ENCODE data around the gene CAMSAP2. TPM values are rescaled to one million over a fixed set of nuclear protein-coding genes. Genes with fewer than 3 reads are reported as not detected.

CAMSAP2 gene
- total and polyA plus RNA-seq, 8 donors = 32.2 to 55.0 (median 48.8) TPM

DNA sequence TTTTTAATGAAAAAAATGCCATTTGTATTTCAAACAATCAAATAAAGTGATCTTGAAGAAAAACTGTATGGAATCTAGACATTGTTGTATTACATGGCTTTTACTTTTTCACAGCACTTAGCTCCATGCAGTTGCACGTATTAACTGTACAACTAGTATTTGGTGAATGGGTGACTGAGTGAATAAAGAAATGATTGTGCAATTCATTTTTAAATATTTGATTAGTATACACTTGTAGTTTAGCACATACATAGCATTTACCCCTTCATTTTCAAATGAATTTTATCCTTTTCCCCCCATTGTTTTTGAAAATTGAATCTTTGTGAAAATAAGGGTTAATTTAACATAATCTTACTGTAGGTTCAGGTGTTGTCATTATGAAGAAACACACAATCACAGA is 79.6 kb downstream of the CAMSAP2 start:
- Histone ChIP-seq H3K27me3 (no peaks in the 10 kb centered on the region), H3K36me3 (peaks cover 0 to 8% of the 10 kb centered on the region in 2 donors), H3K4me1 (peaks cover 0 to 5% of the 10 kb centered on the region in 2 donors), H3K27ac (no peak overlapping the region), H3K4me3 (no peak overlapping the region), H3K9me3 (no peaks in the 10 kb centered on the region)
- DNase-seq (no peak), ATAC-seq (peak; percentile 33)
- intact Hi-C loops (cut with DNase I) = no loop called here
- TF ChIP-seq, protein P1, sequence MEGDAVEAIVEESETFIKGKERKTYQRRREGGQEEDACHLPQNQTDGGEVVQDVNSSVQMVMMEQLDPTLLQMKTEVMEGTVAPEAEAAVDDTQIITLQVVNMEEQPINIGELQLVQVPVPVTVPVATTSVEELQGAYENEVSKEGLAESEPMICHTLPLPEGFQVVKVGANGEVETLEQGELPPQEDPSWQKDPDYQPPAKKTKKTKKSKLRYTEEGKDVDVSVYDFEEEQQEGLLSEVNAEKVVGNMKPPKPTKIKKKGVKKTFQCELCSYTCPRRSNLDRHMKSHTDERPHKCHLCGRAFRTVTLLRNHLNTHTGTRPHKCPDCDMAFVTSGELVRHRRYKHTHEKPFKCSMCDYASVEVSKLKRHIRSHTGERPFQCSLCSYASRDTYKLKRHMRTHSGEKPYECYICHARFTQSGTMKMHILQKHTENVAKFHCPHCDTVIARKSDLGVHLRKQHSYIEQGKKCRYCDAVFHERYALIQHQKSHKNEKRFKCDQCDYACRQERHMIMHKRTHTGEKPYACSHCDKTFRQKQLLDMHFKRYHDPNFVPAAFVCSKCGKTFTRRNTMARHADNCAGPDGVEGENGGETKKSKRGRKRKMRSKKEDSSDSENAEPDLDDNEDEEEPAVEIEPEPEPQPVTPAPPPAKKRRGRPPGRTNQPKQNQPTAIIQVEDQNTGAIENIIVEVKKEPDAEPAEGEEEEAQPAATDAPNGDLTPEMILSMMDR (IDR thresholded peaks at IDR 0.05) = no peak

DNA sequence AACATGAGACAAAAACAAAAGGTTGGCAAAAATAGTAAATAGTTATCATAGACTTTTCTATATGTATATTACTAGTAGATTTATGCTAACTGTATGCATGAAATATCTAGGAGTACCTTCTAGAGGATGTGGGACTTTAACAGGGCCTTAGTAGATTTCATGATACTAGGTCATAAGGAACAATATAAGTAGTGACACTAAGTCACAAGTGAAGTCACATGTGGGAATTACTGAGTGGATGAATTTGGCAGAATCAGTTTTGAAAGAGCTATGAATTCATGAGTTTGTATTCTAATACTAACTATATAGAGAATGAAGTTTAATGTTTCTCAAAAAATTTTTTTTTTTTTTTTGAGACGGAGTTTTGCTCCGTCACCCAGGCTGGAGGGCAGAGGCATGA is 81.0 kb downstream of the CAMSAP2 start:
- no peaks in the 10 kb centered on the region for H3K9me3 ChIP-seq
- peaks cover 0 to 8% of the 10 kb centered on the region in 2 donors for H3K36me3 ChIP-seq
- peaks cover 0 to 5% of the 10 kb centered on the region in 2 donors for H3K4me1 ChIP-seq
- TF ChIP-seq, protein P1 (IDR thresholded peaks at IDR 0.05) = no peak
- intact Hi-C loops (cut with DNase I) = no loop called here
- no peak overlapping the region for H3K27ac ChIP-seq
- H3K4me3 ChIP-seq = no peak overlapping the region
- H3K27me3 ChIP-seq = no peaks in the 10 kb centered on the region
- ATAC-seq (no peak), DNase-seq (no peak)

DNA sequence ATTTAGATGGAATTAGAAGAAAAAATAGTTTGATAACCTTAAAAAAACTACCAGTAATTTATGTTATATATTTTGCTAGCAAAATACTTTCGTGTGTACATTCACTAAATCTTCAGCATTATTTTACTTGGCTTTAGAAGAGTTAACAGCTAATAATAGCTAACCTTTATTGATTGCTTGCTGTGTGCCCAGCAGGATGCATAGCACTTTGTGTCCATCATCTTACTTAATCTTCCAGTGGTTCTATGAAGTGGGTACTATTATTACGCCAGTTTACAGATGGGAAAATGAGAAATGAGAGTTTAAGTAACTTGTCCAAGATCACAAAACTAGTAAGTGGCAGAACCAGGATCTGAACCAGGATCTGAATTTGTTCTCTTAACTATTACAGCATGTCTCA is 92.4 kb downstream of the CAMSAP2 start:
- Histone ChIP-seq H3K36me3 (no peaks in the 10 kb centered on the region), H3K9me3 (no peaks in the 10 kb centered on the region), H3K4me3 (no peak overlapping the region), H3K27me3 (no peaks in the 10 kb centered on the region), H3K4me1 (no peaks in the 10 kb centered on the region), H3K27ac (no peak overlapping the region)
- TF ChIP-seq, protein P1 (IDR thresholded peaks at IDR 0.05) = no peak
- no peak for ATAC-seq
- intact Hi-C loops (cut with DNase I) = no loop called here
- DNase-seq = no peak

DNA sequence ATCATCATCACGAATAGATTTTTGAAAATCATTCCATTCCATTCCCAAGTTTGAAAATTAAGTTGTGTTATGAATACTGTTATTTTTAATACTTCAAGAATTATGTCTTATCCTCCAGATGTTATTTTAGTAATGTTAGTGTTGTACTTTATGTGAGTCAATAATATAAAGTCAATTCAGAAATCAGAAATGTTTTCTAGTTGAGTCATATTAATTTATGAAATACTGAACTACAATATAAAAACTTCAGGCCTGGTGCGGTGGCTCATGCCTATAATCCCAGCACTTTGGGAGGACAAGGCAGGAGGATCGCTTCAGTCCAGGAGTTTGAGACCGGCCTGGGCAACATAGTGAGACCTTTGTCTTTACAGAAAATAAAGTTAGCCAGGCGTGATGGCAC is 95.7 kb downstream of the CAMSAP2 start:
- no peaks in the 10 kb centered on the region for H3K36me3 ChIP-seq
- ATAC-seq = no peak
- no peaks in the 10 kb centered on the region for H3K27me3 ChIP-seq
- intact Hi-C loops (cut with DNase I) = no loop called here
- no peaks in the 10 kb centered on the region for H3K9me3 ChIP-seq
- no peak overlapping the region for H3K4me3 ChIP-seq
- H3K27ac ChIP-seq = no peak overlapping the region
- no peaks in the 10 kb centered on the region for H3K4me1 ChIP-seq
- no peak for DNase-seq
- TF ChIP-seq, protein P1 (IDR thresholded peaks at IDR 0.05) = no peak

DNA sequence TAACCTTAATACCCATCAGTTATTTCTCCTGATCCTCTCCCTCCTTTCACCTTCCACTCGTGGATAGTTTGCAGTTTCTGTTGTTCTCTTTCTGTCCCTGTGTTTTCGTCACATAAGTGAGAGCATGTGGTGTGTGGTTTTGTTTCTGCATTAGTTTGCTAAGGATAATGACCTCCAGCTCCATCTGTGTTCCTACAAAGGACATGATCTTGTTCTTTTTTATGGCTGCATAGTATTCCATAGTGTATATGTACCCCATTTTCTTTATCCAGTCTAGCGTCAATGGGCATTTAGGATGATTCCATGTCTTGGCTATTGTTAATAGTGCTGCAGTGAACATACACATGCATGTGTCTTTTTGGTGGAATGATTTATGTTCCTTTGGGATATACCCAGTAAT is 97.5 kb downstream of the CAMSAP2 start:
- no peaks in the 10 kb centered on the region for H3K36me3 ChIP-seq
- no peaks in the 10 kb centered on the region for H3K4me1 ChIP-seq
- ATAC-seq = no peak
- H3K27ac ChIP-seq = no peak overlapping the region
- no peak overlapping the region for H3K4me3 ChIP-seq
- H3K27me3 ChIP-seq = no peaks in the 10 kb centered on the region
- TF ChIP-seq, protein P1 (IDR thresholded peaks at IDR 0.05) = no peak
- no peak for DNase-seq
- intact Hi-C loops (cut with DNase I) = no loop called here
- H3K9me3 ChIP-seq = no peaks in the 10 kb centered on the region
